GM12875 (cell line): Measurements from ENCODE around the gene FAM89A.
"Not testable (repeated sequence)": the region's sequence is repeated elsewhere in the genome, so short reads cannot be mapped to it uniquely, and the experiment has no call there.

Experiments
- H3K4me3 ChIP-seq: one replicate; pipeline ENCODE4 v1.5.1; 2011; ENCODE audit warnings: low read depth, low read length, control low read depth
- CTCF ChIP-seq: IDR thresholded peaks from 2 replicates; pipeline ENCODE4 v1.5.1; 2011; ENCODE audit warnings: low read depth, mild to moderate bottlenecking, control low read depth, inconsistent platforms, low read length, moderate library complexity, borderline replicate concordance; ENCODE audit not compliant: insufficient read depth

FAM89A gene

GRCh38 chr1:230987448-230987847 is 52.6 kb downstream of the FAM89A start:
- no peak for TF ChIP-seq CTCF
- no peak overlapping the region for H3K4me3 ChIP-seq

GRCh38 chr1:230986976-230987375 is 53.1 kb downstream of the FAM89A start:
- TF ChIP-seq CTCF: no peak
- H3K4me3 ChIP-seq: no peak overlapping the region

- no peak for TF ChIP-seq CTCF
- no peak overlapping the region for H3K4me3 ChIP-seq
Measured at GRCh38 chr1:230985711-230986110, 54.3 kb downstream of the FAM89A start.

- not testable (repeated sequence) for H3K4me3 ChIP-seq
Measured at GRCh38 chr1:230984622-230985515, 55.2 kb downstream of the FAM89A start.

DNA sequence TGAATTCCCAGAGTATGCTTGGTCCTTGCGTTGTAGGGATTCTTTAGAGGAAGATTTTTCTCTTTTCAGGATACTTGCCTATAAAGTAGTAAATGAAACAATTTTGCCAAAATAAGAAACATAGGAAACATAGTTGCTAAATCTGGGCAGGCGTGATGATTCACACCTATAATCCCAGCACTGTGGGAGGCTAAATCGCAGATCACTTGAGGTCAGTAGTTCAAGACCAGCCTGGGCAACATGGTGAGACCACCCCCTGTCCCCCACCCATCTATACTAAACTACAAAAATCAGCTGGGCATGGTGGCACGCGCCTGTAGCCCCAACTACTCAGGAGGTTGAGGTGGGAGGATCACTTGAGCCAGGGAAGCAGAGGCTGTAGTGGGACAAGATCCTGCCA is 56.2 kb downstream of the FAM89A start:
- TF ChIP-seq CTCF: no peak
- H3K4me3 ChIP-seq: no peak overlapping the region

DNA sequence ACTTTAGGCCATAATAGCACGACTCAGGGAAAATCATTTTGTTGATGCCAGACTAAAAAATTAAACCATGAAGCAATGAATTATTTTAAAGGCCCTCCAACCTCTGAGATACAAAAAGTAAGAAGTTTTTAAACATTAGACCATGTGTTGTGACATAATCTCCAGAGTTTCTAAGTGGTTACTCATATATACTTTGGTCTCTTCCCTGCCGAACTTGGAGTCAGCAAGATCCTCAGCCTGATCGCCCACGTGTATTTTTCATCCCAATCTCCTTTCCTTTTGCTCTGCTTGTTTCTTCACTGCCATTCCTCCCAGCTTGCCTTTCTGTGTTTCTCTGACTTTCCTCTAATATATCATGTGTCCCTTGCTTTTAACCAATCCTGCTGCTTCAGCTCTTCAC is 57.4 kb downstream of the FAM89A start:
- no peak for TF ChIP-seq CTCF
- no peak overlapping the region for H3K4me3 ChIP-seq

GRCh38 chr1:230979952-230980351 is 60.1 kb downstream of the FAM89A start:
- peak overlapping the region; percentile 71 for H3K4me3 ChIP-seq
- no peak for TF ChIP-seq CTCF
